Measurements from ENCODE around the gene LINC01488. TPM values are rescaled to one million over a fixed set of nuclear protein-coding genes. Genes with fewer than 3 reads are reported as not detected.

LINC01488 gene
- total RNA-seq, 2 donors from 2014 or later: not detected

DNA sequence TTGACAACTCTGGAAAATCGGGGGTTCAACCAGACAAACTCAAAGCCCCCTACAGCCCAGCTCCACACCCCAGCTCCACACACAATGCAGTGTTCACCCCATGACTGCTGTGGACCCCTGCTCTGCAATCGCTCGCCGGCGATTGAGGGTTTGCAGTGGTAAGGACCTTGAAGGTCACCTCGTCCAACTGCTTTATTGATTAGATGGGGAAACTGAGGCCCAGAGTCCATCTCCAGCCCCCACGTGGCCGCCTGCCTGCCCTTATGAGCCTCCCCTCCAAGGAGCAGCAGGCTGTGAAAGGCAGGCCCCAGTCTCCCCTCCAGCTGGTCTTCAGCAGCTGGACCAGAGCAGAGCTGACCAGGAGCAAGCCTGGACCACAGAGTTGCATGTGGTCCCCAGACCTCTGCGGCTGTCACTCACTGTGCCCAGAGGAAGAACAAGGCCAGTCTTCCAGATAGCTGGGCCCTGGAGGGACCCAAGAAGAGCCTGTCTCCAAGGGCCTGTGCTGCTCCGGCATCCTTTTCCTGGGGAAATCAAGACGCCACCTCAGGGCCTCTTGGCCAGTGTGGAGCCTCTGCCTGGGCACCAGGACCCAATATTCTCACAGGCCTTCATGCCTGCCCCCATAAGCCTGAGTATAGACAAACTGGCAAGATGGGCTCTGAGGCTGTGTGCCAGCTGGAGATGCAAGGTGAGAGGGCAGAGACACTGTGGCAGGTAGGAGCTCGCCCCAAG lies 8.8 kb upstream of the LINC01488 start:
- DNase-seq (ENCODE audit: low spot score): peak; percentile 63
- intact Hi-C loops (cut with DNase I): loop anchor here in 1 of 2 donors (10.0 kb wide), 1 partner anchor 302 kb away; the partner anchor contains the start of gene FGF4

DNA sequence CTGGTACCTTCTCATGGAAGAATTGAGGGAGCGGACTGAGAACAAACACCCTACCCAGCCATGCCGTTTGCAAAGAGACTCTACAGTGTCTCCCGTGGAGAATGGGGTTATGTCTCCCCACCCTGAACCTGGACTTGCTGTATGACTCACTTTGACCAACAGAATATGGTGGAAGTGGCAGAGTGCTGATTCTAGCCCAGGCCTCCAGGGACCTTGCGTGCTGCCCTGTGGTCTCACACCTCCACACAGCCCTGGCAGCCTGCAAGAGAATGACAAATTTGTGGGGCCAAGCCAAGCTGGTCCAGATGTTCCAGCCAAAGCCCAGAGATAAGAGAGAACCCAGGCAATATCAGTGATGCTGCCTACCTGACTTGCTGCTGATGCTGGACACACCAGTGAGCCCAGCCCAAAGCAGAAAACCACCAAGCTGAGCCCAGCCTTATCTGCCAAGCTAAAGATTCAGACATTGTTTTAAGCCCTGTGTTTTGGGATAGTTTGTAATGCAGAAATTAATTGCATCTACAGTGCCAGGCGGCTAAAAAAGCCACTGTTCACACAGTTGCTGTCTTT lies 8.1 kb upstream of the LINC01488 start:
- peak; percentile 37 for DNase-seq (ENCODE audit: low spot score)
- intact Hi-C loops (cut with DNase I): loop anchor here in 1 of 2 donors (10.0 kb wide), 1 partner anchor 301 kb away; the partner anchor contains the start of gene FGF4

DNA sequence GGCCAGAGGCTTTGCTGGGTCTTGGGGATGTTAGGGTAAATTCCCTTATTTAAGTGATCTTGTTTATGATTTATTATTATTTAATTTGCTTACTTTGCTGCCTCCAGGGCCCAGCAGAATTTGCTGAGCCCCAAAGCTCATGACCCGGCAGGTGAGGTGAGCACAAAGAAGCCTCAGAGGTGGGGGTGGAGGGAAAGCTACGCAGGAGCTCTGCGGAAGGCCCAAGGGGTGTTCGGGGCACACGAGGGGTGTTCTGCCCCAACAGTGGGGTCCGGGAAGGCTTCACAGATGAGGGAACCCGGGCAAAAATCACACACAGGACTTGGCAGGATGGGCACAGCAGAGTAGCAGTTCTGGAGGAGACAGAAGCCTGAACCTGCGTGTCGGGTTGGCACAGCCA lies 6.7 kb upstream of the LINC01488 start:
- peak; percentile 58 for DNase-seq (ENCODE audit: low spot score)
- intact Hi-C loops (cut with DNase I): loop anchor here in 1 of 2 donors (10.0 kb wide), 1 partner anchor 300 kb away; the partner anchor contains the start of gene FGF4

DNA sequence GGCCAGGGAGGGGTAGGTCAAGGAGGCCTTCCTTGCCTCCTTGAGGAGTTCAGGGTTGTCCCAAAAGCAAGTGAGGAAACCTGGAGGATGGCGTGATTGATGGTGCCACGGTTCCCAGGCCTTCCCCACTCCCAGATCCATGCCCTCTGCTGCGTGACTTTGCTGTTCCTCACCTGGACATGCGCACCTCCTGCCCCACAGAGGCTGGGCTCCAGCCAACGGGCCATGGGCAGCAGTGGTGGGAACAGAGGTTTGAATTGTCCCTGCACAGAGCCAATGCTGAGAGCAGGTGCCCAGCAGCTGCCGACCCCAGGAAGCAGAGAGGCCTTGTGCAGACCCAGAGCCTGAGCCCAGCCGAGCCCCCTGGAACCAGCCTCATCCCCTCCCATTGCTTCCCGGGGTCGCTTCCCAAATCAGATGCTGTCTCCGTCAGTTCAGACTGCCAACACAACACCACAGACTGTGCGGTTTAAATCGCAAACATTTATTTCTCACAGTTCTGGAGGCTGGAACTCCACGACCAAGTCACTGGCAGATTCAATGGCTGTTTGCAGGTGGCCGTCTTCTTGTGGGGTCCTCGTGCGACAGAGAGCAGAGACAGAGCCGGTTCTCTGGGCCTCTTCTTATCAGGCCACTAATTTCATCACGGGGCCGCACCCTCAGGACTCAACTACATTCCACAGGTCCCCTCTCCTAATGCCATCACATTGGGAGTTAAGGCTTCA lies 6.2 kb upstream of the LINC01488 start:
- intact Hi-C loops (cut with DNase I): loop anchor here in 1 of 2 donors (10.0 kb wide), 1 partner anchor 299 kb away; the partner anchor contains the start of gene FGF4
- DNase-seq (ENCODE audit: low spot score): peak; percentile 74

DNA sequence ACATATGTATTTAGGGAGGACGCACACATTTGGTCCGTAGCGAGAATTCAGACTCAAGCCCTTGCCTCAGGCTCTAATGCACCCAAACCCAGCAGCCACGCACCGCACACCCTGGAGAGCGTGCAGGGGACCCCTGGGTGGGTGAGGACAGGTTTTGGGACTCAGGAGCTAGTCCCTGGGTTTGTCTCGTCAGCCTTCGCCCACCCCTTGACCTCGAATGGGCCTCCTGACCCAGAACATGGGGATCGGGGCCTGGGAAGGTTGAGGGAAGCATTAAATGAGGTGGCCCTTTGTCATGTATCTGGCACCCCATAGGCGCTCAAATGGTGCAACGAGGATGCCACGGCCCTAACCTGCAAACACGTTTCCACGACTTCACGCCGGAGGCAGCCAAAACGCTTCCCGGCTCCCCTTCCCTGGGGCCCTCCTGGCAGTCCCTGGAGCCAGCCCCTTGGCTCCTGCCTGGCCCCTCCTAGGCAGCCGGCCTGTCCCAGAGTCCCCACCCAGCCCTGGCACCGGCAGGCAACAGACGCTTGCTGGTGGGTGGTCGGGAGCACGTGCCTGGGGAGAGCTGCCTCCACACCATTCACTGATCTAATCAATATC lies 5.5 kb upstream of the LINC01488 start:
- intact Hi-C loops (cut with DNase I): loop anchor here in 1 of 2 donors (10.0 kb wide), 1 partner anchor 299 kb away; the partner anchor contains the start of gene FGF4
- peak; percentile 60 for DNase-seq (ENCODE audit: low spot score)

DNA sequence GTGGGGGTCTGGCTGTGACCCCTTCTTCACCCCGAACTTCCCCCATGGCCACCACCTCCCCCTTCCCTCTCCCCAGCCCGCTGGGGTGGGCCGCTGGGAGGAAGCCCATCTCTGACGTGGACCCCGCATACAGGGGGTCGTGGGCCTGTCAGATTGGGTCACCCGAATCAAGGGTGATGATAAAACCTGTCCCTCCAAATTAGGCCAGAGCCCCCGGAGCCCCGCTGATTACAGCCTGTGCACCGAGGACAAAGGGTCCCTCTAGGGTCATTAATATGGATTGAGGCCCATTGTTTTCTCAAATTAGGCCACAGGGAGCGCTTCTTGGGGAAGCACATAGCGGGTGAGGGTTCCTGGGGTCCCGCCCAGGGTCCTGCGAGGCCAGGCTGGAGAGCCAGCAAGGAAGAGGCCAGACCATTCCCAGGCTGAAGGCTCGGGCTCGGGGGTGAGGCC lies 4.9 kb upstream of the LINC01488 start:
- peak; percentile 54 for DNase-seq (ENCODE audit: low spot score)

DNA sequence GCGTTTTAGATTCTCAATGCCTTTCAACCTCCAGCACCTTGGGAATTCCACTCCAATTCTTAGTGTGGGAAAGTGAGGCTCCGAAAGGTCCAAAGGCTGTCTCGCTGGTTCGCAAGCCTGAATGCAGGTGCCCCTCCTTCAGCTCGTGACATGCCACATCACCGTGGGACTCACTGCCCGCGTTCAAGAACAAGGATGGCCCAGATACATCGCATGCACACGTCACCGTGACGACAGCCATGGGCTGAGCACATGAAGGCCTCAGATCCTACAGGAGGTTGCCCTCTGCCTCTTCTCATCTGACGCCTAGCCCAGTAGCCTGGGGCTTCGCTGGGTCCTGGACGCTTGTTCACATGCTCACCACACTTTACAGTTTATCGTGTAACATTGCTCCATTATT lies 4.4 kb upstream of the LINC01488 start:
- intact Hi-C loops (cut with DNase I): loop anchor here in 1 of 2 donors (10.0 kb wide), 1 partner anchor 298 kb away; the partner anchor contains the start of gene FGF4
- DNase-seq (ENCODE audit: low spot score): no peak

More for the DNA sequence above, 4.9 kb upstream of the LINC01488 start:
- intact Hi-C loops (cut with DNase I): loop anchor here in 1 of 2 donors (10.0 kb wide), 1 partner anchor 298 kb away; the partner anchor contains the start of gene FGF4

DNA sequence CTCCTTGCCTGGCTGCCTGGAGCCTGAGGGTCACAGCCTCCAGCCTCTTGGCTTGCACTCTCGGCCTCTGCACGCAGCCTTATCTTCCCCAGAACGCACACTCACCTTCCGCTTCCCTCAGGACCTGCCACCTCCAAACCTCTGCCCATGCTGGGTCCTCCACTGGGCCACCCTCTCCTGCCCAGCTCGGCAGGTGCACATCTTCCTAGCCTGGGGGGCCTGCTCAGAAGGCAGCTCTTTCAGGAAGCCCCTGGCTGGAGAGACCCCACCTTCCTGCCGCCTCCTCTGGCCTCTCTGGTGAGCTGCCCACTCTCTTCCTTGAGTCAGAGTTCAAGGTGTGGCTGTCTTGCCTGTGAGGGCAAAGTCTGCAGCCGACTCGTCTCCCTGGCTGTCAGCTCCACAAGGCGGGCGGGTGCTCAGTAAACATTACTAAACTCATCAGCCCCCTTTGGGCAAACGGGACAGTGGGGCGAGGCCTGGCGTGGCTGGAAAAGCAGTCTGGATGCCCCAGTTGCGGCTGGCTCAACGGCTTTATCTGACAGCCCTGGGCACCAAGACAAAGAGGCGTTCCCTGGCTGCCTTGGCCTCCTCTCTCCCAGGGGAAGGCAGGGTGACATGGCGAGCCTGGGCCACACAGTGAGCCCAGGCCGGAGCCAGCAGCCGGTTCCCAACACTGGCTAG lies 1.7 kb upstream of the LINC01488 start:
- DNase-seq (ENCODE audit: low spot score): peak; percentile 77
- intact Hi-C loops (cut with DNase I): loop anchor here in 1 of 2 donors (1.0 to 10.0 kb wide), 2 partner anchors 14 to 295 kb away; partner anchors contain the start of gene FGF4

DNA sequence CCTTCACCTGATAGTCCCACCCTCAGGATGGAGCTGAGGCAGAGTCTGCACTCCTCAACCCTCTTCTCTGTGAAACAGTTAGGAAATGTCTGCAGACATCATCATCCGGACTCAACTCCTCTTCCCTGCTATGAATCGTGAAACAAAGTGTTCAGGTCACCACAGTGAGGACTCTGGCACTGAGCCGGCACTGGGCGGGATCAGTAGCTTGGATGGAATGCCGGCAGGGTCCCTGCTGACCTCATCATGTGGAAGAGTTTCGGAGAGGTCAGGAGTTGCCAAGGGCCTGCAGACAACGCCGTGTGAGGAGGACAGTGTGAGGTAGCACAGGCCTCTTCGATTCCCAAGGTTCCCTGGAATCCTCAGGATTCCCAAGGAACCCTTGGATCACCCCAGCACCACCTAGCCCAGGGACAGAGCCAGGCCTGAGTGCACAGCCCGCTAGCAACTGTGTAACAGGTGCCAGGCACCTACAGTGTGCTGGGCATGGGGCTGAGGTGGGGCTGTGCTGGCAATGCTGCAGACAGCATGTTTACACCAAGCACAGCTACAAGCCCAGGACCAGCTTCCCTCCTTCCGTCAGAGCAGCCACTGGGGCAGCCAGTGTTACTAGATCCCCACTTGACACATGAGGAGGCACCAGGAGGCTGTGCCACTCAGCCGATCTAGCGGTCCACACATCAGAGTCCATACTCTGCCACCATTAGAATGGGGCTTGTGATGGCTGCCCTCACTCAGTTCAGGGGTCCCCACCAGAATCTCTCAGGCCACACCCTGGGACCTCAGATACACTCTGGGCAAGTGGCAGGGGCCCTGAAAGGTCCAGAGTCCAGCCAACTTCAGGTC lies 693 bp upstream of the LINC01488 start:
- intact Hi-C loops (cut with DNase I): no loop called here
- peak; percentile 78 for DNase-seq (ENCODE audit: low spot score)

DNA sequence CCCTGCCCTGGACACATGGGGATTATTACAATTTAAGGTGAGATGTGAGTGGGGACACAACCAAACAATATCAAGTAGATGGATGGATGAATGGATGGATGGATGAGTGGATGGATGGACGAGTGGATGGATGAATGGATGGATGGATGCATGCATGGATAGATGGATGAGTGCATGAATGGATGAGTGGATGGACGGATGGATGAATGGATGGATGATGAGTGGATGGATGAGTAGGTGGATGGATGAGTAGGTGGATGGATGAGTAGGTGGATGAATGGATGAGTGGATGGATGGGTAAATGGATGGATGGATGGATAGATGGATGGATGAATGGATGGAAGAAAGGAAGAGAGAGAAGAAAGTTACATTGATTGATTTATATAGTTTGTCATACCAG lies 859 bp downstream of the LINC01488 start:
- no peak for DNase-seq (ENCODE audit: low spot score)
- intact Hi-C loops (cut with DNase I): no loop called here

DNA sequence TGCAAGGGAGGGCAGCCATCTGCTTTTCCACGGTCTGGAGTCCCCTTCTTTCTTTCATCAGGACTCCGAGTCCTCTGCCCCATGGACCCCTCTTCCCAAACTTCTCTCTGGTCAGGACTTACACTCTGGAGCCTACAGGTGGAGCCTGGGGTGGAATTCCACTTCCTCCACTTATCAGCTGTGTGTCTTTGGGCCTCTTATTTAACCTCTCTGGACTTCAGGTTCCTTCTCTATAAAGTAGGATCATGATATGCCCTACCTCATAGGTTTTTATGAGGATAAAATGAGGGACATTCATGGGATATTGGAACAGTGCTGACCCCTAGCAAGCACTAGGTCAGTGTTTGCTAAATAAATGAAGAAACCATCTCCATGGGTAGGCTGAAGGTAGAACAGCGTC lies 1.7 kb downstream of the LINC01488 start:
- DNase-seq (ENCODE audit: low spot score): peak; percentile 3
- intact Hi-C loops (cut with DNase I): no loop called here

DNA sequence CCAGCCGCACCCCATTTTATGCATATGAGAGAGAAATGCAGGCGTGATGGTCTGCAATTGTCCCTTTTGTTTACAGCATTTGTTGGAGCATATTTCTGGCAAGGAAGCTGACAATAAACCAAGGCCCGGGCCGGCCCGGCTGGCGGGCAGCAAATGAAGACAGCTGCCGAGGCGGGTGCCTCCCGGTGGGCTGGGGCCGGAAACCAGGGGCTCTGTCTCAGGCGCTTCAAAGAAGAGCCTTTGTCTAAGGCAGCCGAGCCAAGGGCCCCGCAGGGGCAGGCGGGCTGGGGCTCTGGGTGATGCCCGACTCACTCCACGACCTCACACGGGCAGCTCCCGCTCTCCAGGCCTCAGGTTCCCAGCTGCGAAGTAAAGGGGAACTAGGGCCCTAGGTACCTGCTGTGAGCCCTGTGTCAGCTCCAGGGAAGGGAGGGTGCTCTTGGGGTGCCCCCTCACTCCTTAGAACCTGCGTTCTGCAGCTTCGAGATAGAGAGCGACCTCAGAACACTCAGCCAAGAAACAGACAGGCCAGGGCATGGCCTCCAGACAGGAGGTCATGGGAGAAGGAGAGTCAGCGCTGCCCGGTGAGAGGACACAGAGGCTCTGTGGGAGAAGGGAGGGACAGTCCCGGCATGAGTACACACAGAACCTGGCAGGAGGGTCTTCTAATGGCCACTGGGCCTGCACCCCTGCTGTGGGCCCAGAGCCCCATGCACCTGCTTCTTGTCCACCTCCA lies 2.4 kb downstream of the LINC01488 start:
- peak; percentile 58 for DNase-seq (ENCODE audit: low spot score)
- intact Hi-C loops (cut with DNase I): no loop called here

DNA sequence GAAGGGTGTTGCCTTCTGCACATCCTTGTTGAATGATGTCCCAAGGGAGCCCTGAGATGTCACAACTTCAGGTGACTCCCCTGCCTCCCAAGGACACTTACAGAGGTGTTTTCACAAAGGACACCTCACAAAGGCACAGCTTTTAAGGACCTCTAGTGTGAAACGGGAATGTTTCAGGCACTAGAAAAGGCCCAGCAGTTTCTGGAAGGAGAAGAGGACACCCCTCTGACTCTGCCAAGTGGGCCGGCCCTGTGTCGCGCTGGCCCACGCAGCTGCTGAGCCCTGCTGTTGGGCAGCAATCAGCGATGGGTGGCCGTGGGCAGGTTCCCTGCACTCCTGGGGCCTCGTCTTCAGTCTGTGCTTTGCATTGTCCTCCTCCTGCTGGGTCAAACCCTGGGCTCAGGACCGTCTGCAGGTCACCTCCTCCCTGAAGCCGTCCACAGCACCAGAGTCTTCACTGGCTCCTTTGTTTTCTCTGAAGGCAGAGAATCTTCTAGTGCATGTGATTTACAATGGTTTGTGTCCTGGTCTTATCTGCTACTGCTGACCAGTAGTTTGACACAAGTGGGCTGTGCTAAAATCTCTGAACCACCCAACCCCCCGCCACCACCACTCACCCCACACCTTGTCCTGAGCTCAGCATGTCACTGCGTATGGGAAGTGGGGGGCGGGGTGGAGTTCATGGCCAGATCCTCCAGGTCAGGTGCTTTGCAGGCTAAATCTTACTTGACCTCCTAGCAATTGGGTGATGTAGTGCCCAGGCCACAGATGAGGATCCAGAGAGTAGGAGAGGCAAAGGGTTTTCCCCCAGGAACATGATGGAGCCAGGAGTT lies 3.2 kb downstream of the LINC01488 start:
- peak; percentile 46 for DNase-seq (ENCODE audit: low spot score)

DNA sequence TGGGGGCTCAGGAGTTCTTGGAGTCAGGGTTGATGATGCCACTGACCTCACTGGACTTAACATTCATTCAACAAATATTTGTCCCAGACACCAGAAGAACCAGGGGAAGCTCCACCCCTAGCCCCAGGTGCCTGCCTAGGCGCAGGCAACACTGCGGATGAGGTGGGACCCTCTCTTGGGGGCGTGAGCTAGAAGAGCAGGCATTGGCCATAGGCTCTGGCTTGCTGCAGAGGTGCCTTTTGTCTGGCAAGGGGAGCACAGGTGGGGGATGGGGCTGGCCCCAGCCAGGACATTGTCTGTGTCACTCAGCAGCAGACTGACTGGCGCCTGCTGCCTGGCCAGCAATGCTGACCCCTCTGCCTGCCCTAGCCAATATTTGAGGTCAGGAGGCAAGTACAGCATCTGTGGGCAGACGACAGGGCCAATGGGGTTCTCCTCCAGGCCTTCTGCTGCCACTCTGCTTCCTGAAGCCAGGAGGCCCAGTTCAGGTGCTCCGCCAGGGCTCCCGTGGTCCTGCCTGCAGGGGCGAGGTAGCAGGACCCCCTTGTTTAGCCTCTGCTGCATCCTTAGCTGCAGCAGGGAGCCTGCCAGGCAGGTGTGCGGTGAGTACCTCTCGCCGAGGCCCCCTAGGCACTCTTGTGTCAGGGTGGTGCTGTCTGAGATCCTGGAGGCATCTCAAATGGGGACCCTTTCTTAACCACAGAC lies 4.0 kb downstream of the LINC01488 start:
- intact Hi-C loops (cut with DNase I): loop anchor here in 1 of 2 donors (2.0 kb wide), 1 partner anchor 107 kb away; no protein-coding TSS in a partner anchor
- DNase-seq (ENCODE audit: low spot score): peak; percentile 22

More for the DNA sequence above, 3.2 kb downstream of the LINC01488 start:
- intact Hi-C loops (cut with DNase I): no loop called here

DNA sequence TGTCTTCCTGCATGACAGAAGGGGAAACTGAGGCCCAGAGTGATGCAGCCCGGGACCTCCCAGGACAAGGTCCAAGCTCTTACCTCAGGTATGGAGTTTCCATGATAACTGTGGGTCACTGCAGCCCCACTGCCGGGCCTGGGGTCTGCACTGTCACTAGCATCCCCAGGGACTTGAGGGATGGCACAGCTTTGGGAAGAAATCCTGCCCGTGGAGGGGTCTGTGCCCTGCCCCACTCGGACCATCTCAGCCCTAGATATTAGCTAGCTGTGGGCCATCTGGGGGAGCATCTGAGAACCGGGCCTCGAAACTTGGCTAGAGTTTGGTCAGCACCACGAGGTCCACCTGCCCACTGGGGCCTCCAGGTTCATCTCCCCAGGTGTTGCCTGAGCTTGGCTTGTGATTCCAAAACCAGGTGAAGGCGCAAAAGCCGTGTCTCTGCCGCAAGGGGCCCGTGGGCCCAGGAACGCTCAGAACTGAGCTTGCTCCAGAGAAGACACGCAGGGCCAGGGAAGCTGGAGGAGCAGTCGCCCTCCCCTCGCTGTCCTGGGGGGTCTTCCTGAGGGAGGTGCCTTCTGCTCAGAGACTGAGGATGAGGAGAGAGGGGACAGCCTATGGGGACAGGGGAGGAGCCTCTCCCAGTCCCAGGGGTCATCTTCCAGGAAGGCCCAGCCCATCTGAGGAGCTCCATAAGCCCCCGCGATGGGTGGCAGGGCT lies 4.8 kb downstream of the LINC01488 start:
- intact Hi-C loops (cut with DNase I): loop anchor here in 1 of 2 donors (2.0 kb wide), 1 partner anchor 107 kb away; no protein-coding TSS in a partner anchor
- peak; percentile 48 for DNase-seq (ENCODE audit: low spot score)
